Kidney tubule cell (primary cell): ENCODE results near the gene PGP.
A peak's percentile ranks its signal among the peaks of the same experiment; 100 is the strongest.
"Not testable (repeated sequence)": the region's sequence is repeated elsewhere in the genome, so short reads cannot be mapped to it uniquely, and the experiment has no call there.

ENCODE experiments used
- DNase-seq: peaks from one replicate; pipeline ENCODE4 v3.0.0-alpha.2; 2018; ENCODE audit warnings: low spot score

PGP gene

DNA sequence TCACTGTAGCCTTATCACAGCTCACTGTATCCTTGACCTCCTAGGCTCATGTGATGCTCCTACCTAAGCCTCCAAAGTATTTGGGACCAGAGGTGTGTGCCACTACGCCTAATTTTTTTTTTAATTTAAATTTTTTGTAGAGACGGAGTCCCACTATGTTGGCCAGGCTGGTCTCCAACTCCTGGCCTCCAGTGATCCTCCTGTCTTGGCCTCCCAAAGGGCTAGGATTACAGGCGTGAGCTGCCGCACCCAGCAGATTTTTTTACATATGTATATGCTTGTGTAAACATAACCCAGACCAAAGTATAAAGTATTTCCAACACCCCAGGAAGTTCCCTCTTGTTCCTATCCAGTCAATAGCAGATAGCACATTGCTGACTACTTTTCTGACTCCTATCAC is 1.7 kb upstream of the PGP start:
- no peak for DNase-seq

DNA sequence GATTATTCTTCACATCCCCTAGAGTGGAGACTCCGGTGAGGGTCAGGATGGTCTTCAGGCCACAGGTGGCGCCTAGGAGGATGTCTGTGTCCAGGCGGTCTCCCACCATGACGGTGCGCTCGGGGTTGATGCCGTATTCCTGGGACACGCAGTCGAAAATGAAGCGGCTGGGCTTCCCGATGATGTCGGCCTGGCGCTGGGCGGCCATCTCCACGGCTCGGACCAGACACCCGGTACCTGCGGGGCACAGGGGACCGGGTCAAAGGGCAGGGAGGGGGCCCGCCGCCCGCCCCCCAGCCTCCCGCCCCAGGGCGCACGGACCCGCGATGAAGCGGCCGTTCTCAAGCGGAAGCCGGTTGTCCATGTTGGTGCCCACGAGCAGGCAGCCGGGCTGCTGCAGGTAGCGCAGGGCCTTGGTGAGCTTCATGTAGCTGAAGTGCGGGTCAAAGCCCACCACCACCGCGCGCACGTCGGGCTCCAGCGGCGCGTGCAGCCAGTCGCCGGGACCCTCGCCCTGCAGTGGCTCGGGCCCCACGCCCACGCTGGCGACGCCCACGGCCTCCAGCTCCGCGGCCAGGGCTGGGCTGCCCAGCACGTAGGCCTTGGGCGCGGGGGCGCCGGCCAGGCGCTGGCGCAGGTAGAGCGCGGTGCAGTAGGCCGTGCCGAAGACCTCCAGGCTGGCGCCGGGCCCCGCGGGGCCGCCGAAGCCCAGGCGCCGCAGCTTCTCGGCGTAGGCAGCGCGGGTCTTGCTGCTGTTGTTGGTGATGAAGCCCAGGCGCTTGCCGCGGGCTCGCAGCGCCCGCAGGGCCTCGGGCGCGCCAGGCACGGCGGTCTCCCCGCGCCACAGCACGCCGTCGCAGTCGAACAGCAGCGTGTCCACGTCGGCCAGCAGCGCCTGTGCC is 572 bp downstream of the PGP start:
- peak; percentile 38 for DNase-seq

DNA sequence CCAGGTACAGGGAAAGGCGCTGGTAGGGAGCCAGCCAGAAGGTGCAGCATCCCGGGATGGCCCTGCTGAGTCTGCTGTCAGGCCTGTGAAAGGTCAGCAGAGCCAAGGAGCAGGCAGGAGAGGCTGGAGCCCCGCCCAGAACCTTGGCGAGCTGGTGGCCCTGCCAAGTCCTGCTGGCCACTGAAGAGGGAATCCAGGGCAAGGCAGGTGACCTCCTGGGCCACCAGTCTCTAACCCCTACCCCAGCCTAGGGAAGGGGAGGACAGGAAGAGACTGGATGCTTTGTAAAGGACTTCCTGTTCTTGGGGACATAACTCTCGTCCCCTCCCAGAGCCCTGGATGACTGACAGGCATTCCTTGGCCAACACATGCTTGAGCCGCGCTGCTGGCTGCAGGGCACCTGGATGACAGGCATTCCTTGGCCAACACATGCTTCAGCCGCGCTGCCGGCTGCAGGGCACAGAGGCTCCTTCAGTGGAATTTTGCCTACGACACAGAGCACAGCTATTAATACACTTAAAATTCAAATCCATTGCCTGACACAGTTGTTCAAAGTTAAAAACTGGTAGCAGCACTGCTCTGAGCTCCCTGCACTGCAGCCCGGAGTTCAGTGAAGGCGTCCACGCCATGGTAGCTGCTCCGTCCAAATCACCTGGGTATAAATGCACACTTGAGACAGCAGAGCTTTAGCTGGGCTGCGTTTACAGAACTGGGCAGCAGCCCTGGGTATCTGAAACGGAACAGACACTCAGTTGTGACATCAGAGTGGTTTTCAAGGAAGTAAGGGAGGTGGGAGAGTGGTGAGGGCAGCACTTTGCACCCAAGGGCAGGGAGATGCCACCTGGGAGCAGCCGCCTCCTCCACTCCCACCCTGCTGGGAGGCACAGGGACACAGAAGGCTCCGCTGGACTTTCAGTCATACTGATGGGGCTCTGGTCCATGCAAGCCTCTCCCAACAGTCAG is 2.0 kb downstream of the PGP start:
- peak; percentile 85 for DNase-seq

DNA sequence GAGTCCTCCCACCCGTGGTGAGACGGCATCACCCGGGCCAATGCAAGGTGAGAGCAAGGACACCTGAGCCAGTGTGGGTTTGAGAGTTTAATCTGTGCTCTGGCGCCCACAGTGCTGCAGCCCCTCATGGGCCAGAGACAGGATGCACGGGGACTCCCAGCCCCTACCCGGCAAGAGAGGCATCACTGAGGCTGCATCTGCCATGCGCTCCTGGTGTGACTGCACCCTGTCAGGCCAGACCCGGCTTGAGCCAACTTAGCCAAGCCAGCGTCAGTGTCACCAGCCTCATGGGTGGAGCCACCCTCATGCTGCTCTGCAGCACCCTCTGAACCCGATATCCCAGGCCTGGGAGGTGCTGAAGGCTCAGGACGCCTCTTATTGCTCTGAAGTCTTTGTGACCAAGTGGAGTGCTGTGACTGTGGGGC is 2.7 kb downstream of the PGP start:
- DNase-seq, result no peak

DNA sequence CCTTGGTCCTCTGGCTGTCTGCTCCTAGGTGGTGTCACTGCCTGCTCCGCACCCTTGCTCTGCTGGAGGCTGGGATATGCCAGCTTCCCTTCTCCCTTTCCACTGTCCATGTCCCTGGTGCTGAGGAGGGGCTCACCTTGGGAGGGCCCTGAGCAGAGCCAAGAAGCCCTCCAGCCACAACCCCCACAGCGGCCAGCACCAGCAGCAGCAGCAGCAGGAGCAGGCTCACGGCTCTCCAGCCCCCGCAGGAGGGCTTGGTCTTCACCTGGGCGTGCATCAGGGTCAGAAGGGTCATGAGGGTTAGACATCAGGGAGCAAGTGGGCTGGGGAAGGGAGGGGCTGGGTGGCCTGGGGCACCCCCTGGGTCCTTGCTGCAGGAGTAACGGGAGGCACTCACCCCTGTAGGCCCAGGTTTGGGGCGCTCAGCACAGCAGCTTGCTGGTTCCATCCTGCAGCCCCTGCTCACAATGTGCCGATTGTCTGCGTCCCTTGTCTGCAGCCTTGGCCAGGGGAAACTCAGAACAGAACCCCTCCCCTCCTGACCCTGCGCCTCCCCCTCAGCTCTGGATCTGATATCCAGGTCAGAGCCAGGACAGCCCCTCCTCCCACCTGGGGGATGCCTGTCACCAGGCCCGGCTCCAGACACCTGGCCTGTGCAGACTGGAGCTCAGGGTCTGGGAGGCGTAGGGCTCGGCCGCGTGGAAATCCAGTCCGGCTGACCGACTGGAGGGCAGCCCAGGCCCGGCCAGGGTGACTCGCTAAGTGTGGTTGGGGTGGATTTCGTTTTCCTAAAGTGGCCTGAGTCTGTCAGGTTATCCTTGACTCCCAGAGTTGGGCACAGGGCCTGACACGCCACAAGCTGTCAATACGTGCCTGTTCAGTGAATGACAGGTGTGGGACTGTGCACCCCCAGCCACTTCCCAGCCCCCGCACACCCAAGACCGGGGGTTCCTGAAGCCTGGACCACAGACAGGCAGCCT is 4.0 kb downstream of the PGP start, which contains the start of gene BRICD5:
Gene BRICD5, minus strand, starts transcription at position 478 of the 980 bp plus-strand sequence. Its CDS starts 30 bp downstream, at position 448.
- DNase-seq, result no peak

DNA sequence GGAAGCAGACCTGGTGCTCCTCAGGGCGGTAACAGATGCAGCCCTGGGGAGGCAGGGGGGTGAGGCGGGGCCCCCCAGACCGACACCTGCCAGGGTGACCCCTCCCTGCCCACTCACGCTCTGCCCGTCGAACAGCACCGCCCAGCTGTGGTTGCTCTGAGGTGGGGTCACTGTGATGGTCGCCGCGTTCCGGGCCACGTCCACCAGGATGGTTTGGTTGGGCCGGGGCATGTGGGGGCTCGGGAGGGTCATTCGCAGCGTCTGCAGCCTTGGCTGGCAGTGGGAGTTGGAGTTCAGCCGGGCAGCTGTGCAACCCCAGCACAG is 4.7 kb downstream of the PGP start:
- DNase-seq, result no peak

DNA sequence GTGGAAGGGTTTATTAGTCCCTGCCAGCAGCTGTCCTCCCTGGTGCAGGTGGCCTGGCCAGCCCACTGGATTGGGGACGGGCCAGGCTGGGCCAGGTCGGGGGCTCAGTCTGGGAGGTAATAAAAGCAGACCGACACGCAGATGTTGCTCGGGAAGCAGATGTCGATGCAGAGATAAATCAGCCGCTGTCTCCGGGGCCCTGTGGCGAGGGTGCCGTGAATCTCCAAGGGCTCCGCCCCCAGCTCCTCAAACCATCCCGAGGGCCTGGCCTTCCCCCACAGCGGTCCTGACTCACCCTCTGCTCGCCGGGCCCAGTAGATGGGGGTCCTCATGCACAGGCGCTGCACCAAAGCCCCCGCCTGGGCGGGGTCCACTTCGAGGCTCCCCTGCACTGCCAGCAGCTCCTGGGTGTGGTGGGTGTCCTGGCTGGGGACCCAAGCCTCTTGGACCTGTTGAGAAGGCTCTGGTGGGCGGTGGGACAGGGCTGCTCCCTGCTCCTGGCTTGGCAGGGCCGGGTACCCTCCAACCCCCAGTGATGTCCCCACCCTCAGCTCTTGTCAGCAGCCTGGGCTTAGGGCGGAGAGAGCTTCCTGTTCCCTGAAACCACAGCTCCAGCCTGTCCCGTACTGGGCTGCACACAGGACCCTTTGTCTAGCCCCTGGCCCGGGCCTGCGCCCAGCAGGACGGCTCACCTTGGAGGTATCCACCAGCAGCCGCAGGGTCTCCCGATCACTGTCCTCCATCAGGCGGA is 5.2 kb downstream of the PGP start:
- no peak for DNase-seq

DNA sequence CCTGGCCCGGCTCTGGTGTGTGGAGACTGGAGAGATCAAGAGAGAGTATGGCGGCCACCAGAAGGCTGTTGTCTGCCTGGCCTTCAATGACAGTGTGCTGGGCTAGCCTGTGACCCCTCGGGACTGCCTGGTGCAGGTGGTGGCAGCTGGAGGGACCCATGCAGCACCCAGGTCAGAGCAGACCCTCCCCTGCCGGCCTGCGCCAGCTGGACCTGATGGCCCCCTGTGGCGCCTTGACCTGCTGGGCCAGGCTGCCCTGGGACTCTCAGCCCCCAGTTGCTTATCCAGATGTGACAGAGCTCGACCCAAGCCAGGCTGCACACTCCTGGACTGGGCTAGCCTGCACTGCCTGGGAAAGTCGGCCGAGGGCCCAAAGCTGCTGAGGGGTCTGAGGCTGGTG is 5.9 kb downstream of the PGP start:
- no peak for DNase-seq

DNA sequence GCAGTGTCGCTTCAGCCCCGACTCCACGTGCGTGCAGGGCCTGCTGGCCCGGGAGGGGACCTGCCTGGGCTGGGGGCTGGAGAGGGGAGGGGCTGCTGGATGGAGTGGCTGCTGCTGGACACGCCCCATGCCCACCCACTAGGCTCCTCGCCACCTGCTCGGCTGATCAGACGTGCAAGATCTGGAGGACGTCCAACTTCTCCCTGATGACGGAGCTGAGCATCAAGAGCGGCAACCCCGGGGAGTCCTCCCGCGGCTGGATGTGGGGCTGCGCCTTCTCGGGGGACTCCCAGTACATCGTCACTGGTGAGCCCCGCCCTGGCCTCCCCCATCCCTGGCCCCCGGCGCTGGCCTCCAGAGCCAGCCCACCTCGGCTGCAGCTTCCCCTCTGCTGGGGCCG is 6.3 kb downstream of the PGP start:
- DNase-seq, result no peak

DNA sequence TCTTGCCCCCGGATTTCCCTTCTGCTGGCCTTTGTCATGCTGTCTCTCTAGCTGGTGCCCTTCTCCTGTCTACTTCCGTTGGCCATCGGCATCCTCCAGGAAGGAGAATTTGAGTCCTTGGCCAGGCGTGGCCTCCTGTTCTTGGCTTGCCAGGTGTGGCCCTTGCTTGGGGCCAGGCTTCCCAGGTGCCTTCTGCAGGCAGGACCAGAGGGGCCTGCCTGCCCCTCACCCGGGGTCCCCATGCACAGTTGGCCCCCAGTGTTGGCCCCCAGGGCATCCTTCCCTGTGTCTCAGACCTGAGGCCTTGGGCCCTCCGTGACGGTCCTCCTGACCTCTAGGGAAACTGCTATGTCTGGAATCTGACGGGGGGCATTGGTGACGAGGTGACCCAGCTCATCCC is 6.8 kb downstream of the PGP start:
- DNase-seq, result no peak

DNA sequence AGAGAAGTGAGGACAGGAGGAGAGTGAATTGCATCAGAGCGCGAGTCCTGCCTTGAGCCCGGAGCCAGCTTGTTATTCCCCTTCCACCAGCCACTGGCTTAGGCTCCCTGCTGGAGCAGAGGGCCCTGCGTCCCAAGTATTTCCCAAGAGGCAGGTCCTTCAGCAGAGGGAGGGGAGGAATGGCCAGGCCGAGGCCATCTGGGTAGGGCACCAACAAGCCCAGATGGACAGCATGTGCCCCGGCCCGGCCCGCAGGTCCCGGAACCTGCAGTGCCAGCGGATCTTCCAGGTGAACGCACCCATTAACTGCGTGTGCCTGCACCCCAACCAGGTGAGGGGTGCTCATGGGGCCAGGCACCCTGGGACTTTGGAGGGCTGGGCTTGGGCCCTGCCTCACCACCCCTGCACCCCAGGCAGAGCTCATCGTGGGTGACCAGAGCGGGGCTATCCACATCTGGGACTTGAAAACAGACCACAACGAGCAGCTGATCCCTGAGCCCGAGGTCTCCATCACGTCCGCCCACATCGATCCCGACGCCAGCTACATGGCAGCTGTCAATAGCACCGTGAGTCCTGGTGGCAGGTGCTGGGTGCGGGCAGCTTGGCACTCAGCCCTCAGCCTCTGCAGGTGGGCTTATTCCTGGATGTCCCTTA is 7.7 kb downstream of the PGP start:
- DNase-seq, result no peak

DNA sequence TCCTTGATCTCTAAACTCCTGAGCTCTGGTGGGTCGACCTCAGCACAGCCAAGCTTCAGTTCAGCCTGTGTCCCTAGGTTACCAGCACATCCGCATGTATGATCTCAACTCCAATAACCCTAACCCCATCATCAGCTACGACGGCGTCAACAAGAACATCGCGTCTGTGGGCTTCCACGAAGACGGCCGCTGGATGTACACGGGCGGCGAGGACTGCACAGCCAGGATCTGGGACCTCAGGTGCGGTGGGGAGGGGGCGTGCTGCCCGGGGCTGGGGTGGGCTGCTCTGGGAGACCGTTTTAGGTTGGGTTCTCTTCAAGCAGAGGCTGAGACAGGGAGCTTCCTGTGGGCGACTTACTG is 8.2 kb downstream of the PGP start:
- DNase-seq, result no peak

DNA sequence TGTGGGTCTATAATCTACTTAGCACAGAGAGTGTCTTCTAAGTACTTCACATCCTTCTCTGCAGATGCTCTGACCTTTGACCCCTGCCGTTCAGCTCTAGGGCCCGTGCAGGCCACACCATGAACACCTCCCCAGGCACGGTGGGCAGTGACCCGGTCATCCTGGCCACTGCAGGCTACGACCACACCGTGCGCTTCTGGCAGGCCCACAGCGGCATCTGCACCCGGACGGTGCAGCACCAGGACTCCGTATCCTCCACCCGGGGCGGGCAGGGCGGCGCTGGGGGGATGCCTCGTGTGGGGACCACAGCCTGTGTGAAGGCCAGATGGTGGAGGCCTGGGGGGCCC is 8.7 kb downstream of the PGP start:
- DNase-seq, result no peak

DNA sequence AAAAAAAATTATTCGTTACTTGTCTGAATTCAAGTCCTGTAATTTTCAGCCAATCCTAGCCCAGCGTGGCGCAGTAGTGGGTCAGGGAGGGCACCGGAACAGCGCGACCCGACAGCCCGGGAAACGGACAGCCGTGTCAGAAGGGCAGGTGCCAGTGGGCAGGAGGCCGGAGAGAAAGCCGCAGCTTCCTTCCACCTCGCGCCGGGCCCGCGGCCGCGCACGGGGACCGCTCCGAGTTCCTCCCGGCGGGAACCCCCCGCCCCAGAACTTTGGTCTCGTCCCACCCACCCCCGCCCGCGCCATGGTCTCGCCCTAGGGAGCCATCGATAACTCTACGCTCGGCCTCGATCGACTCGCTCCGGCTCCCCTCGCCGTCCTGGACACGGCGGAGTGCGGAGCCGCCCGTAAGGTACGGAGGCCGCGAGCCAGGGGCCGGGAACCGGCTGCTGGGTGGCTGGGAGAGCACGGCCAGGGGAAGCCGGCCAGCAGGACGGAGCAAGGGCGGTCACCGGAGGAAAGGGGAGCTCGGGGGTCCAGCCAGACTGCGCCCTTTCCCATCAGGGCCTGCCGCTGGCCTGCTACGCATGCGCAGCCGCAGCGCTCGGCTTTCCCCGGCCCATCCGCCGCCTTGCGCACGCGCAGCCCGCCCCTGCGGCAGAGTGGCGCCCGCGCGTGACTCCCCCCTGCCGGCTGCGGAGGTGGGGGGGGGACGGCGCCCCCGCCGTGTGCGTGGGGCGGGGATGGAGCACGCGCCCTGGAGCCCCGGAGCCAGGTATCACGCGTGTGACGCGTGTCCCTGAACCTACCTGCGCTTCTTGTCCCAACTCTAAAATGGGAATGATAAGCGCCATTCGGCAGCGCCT is 9.3 kb downstream of the PGP start, which contains the start of gene MLST8:
Gene MLST8, plus strand, starts transcription at position 351 of the 863 bp plus-strand sequence. CDS start 632 bp downstream, outside the sequence.
- peak; percentile 86 for DNase-seq

DNA sequence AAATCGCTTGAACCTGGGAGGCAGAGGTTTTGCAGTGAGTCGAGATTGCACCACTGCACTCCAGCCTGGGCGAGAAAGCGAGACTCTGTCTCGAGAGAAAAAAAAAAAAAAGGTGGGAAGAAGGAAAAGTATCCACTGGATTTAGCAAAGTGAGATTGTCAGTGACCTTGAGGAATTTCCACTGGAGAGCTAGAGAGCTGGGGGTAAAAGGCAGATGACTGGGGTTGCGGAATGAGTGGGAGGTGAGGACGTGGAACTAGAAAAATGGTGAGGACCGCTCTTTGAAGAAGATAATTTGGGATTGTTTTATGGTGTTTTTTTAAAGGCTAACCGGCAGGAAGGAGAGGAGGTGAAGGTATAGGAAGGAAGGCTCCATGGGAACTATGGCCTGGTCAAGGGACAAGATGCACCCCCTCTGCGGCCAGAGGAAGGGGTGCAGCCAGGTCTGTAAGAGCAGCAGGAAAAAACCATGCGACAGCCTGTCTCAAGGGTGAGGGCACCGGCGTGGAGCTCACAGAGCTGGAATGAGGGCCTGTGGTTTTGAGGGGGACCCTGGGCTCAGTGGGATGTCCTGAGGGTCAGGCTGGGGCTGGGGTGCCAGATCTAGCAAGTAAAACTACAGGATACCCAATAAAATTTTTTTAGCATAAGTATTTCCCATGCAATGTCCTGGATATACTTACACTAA is 10.1 kb downstream of the PGP start:
- no peak for DNase-seq

DNA sequence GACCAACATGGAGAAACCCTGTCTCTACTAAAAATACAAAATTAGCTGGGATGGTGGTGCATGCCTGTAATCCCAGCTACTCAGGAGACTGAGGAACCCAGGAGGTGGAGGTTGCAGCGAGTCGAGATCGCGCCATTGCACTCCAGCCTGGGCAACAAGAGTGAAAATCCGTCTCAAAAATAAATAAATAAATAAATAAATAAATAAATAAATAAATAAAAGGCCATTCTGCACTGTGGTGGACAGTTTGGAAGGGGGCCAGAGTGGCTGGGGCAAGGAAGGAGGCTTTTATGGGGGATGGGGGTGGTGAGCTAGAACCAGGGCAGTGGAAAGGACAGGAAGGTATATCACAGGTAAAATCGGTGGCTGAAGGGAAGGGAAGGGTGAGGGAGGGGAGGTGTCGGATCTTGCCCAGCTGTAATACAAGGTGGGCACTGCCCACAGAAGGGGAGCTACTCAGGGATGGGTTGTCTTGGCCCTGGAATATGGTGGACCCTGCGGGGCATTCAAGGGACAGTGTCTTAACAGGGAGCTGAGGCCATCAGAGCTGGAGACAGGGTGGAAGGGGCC is 11.4 kb downstream of the PGP start:
- DNase-seq, result not testable (repeated sequence)

DNA sequence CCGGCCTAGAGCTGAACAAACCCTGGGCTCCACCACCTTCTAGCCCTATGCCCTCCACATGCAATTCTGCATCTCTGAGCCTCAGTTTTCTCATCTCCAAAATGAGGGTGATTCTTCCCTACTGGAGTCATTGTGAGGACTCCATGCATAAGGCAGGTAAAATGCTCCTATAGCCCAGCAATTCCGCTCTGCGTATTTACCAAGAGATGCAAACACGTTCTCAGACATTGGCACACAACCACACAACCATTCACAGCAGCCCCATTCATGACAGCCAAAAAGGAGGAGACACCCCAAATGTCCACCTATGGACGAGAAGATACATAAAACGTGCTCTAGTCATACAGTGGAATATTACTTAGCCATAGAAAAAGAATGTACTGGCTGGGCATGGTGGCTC is 14.3 kb downstream of the PGP start:
- DNase-seq, result no peak

DNA sequence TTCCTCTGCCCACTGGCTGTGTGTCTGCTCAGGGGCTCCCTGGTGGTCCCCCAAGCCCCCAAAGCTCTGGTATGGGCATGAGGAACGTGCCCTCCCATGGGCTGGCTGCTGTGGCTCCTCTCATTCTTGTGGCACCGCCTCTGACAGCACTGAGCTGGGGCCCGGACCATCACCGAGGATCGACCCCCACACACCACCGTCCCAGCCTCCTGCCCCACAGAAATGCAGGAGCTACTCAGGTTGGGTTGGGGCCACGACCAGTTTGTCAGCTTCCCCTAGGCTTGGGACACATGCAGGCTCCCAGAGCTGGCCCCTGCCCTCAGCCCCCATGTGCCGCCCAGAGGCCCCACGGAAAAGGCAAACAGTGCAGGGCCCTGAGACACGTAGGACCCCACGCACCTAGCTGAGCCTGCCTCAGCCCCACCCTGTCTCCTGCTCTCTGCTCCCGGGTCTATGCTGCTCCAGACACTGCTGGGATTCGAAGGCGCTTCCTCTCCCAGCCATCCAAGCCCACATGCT is 15.0 kb downstream of the PGP start:
- DNase-seq, result no peak
